K562 (cell line): Measurements from ENCODE around the gene LRP1. TPM values are rescaled to one million over a fixed set of nuclear protein-coding genes. Genes with fewer than 3 reads are reported as not detected.
A peak's percentile ranks its signal among the peaks of the same experiment; 100 is the strongest.

Experiments
- AFF1 ChIP-seq, 2 experiments: fragments of 450-650 bp; IDR thresholded peaks; 2 replicates each; pipeline ENCODE4 v1.6.1; 2018; ENCODE audit warnings: mild to moderate bottlenecking in 2 of 2, low read depth in 1 of 2; ENCODE audit not compliant: partially characterized antibody in 2 of 2
- BCOR ChIP-seq: fragments of 450-650 bp; IDR thresholded peaks from 2 replicates; pipeline ENCODE4 v1.6.1; 2016
- ESRRB ChIP-seq: fragments of 250-450 bp; sonication (Bioruptor Pico); IDR thresholded peaks from 2 replicates; pipeline ENCODE4 v1.5.0; 2020; ENCODE audit warnings: mild to moderate bottlenecking, moderate library complexity, borderline replicate concordance
- FOXA1 ChIP-seq: fragments of 450-650 bp; IDR thresholded peaks from 2 replicates; pipeline ENCODE4 v1.6.1; 2016; ENCODE audit warnings: mild to moderate bottlenecking, borderline replicate concordance
- HMGN3 ChIP-seq: IDR thresholded peaks from 2 replicates; pipeline ENCODE4 v1.6.1; 2011; ENCODE audit warnings: borderline replicate concordance, low read depth, mild to moderate bottlenecking, mixed read lengths, low read length; ENCODE audit not compliant: insufficient read length; ENCODE audit errors: extremely low read depth
- HNRNPLL ChIP-seq: fragments of 200-400 bp; formaldehyde crosslinking; IDR thresholded peaks from 2 replicates; pipeline ENCODE4 v1.6.1; 2017; ENCODE audit warnings: low read length, low read depth, mild to moderate bottlenecking; ENCODE audit not compliant: poor library complexity, severe bottlenecking
- L3MBTL2 ChIP-seq: fragments of 450-650 bp; IDR thresholded peaks from 2 replicates; pipeline ENCODE4 v1.6.1; 2016; ENCODE audit warnings: mild to moderate bottlenecking, moderate library complexity
- MAZ ChIP-seq, 2 experiments: fragments of 450-650 bp in 1 of 2; sonication (generic) in 1 of 2; formaldehyde crosslinking; IDR thresholded peaks in 1 of 2; conservative IDR thresholded peaks in 1 of 2; 2 replicates each; pipeline versions ENCODE4 v1.4.0 to v1.5.0; 2020; ENCODE audit warnings: mild to moderate bottlenecking in 1 of 2, missing genetic modification reagents in 1 of 2
- NKRF ChIP-seq: fragments of 450-650 bp; IDR thresholded peaks from 2 replicates; pipeline ENCODE4 v1.6.1; 2016; ENCODE audit warnings: borderline replicate concordance
- PYGO2 ChIP-seq: fragments of 450-650 bp; IDR thresholded peaks from 2 replicates; pipeline ENCODE4 v1.6.1; 2016; ENCODE audit warnings: mild to moderate bottlenecking, missing genetic modification characterization, moderate library complexity, missing compliant biosample characterization
- SAP30 ChIP-seq: fragments of 200-600 bp; sonication (generic); IDR thresholded peaks from 2 replicates; pipeline ENCODE4 v1.6.1; 2012; ENCODE audit warnings: borderline replicate concordance, low read depth, mild to moderate bottlenecking, moderate library complexity, low read length, control low read depth, inconsistent platforms; ENCODE audit not compliant: insufficient read depth, poor library complexity, severe bottlenecking
- THAP12 ChIP-seq: fragments of 250-450 bp; sonication (Bioruptor Pico); IDR thresholded peaks from 2 replicates; pipeline ENCODE4 v1.9.0; 2021; ENCODE audit warnings: mild to moderate bottlenecking, inconsistent platforms
- ZNF12 ChIP-seq: sonication (generic); formaldehyde crosslinking; IDR thresholded peaks from 2 replicates; pipeline ENCODE4 v1.4.0; 2020; ENCODE audit warnings: mild to moderate bottlenecking, missing genetic modification reagents
- ZNF589 ChIP-seq: fragments of 200-800 bp; sonication (Bioruptor generic); IDR thresholded peaks from 2 replicates; pipeline ENCODE4 v1.6.1; 2016; ENCODE audit warnings: low read depth, missing genetic modification characterization, missing compliant biosample characterization
- ZNF764 ChIP-seq: fragments of 250-450 bp; sonication (Bioruptor Pico); IDR thresholded peaks from 2 replicates; pipeline ENCODE4 v1.4.0; 2020; ENCODE audit warnings: low read depth, mild to moderate bottlenecking, moderate library complexity
- polyA plus RNA-seq, 8 experiments: library from polyadenylated mRNA; depleted of rRNA in 4 of 8; stranded (reverse) in 5 of 8; unstranded in 3 of 8; fragments of >200 nt; fragmentation: Nextera tagmentation in 2 of 8; fragmentation: Illumina TruSeq in 1 of 8; extraction: Ambion mirVana in 2 of 8; extraction: Trizol in 1 of 8; gene quantifications; 2 replicates each; pipeline versions ENCODE4 v1.2.1 to v1.2.3, GENCODE V29; 2011 to 2014; ENCODE audit warnings: inconsistent platforms in 1 of 8, missing spikeins in 1 of 8
- total RNA-seq, 7 experiments: library from RNA; depleted of rRNA in 6 of 7; stranded (reverse); fragments of >200 nt in 6 of 7; fragmentation: Illumina TruSeq in 2 of 7; extraction: Trizol in 2 of 7; gene quantifications; 2 replicates each; pipeline versions ENCODE4 v1.2.1 to v1.2.3, GENCODE V29; 2011 to 2021; ENCODE audit warnings: low replicate concordance in 1 of 7

LRP1 gene
- total and polyA plus RNA-seq, 9 of the 15 experiments (the other 6 are each of a cell fraction or from before 2014, with no cell fraction given): 0.04 to 0.64 (median 0.19) TPM; not detected in 2

- no peak for TF ChIP-seq THAP12 (CRISPR knock-in tag)
- TF ChIP-seq MAZ (CRISPR knock-in tag; conservative IDR thresholded peaks at IDR 0.05 in 1 of 2, IDR thresholded peaks at IDR 0.05 in 1 of 2): peak in 1 of 2 experiments; percentile 57; a peak in 2 of 4 replicates
- TF ChIP-seq HNRNPLL: peak; percentile 46
- peak; percentile 86 for TF ChIP-seq L3MBTL2
- TF ChIP-seq PYGO2: no peak
- TF ChIP-seq BCOR: 0 out of 2 replicates have a peak, but pooled peaks have one; percentile 17
- TF ChIP-seq ESRRB (CRISPR knock-in tag): no peak
- no peak for TF ChIP-seq ZNF764
- TF ChIP-seq NKRF: peak; percentile 66; the same call in 1 of the 2 replicates
- 0 out of 2 replicates have a peak, but pooled peaks have one; percentile 47 for TF ChIP-seq ZNF589
- TF ChIP-seq ZNF12 (CRISPR knock-in tag): 0 out of 2 replicates have a peak, but pooled peaks have one; percentile 50
- TF ChIP-seq HMGN3: peak; percentile 54
- TF ChIP-seq AFF1 (IDR thresholded peaks at IDR 0.05; ENCODE audit: low read depth in 1 of 2, partially characterized antibody in 2 of 2): no peak
- TF ChIP-seq FOXA1: no peak
- peak; percentile 49 for TF ChIP-seq SAP30
Observed at GRCh38 chr12:57240066-57240921, 112.0 kb downstream of the LRP1 start (continued).
